ENCODE measurements around the gene FREM1. TPM values are rescaled to one million over a fixed set of nuclear protein-coding genes. Genes with fewer than 3 reads are reported as not detected.

The FREM1 gene
- total and polyA plus RNA-seq, 2 experiments from 2014 or later = 9.2 to 54.4 TPM

DNA sequence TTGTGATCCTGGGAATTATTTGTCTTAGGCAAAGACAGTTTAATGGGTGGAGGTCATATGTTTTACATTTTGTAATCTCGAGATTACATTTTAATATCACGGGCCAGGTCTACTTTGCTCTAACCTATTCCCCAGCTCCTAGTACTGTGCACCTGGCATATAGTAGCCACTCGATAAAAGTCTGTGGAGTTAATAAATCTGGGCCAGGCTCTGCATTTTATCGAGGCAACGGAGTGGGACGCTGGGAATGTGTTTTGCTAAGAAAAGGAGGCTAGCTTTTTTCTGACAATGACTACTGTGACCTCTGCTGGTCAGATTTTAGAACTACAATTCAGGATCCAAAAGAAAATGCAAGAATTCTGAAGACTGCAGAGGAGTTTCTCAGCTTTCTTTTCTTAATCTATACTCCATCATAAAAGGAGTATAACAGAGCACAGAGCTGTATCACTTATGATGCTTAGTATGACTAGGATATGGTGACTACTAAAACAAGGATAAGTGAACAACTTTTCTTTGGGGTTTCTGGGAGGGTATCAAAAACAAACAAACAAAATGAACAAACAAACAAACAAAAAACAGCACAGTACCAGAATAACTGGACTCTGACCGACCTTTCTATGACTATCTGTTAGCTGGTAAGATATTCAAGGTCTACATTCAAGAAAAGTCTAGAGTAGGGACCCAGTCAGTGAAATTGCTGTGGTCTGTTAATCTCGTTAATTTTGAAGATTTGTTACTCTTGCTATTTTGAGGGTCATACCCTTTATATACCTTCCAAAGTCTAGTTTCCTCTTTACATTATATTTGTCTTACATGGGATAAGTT lies 141.6 kb downstream of the FREM1 start:
- no peaks in the 10 kb centered on the region for H3K27me3 ChIP-seq
- TF ChIP-seq, protein P1, sequence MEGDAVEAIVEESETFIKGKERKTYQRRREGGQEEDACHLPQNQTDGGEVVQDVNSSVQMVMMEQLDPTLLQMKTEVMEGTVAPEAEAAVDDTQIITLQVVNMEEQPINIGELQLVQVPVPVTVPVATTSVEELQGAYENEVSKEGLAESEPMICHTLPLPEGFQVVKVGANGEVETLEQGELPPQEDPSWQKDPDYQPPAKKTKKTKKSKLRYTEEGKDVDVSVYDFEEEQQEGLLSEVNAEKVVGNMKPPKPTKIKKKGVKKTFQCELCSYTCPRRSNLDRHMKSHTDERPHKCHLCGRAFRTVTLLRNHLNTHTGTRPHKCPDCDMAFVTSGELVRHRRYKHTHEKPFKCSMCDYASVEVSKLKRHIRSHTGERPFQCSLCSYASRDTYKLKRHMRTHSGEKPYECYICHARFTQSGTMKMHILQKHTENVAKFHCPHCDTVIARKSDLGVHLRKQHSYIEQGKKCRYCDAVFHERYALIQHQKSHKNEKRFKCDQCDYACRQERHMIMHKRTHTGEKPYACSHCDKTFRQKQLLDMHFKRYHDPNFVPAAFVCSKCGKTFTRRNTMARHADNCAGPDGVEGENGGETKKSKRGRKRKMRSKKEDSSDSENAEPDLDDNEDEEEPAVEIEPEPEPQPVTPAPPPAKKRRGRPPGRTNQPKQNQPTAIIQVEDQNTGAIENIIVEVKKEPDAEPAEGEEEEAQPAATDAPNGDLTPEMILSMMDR (IDR thresholded peaks at IDR 0.05; ENCODE audit: low read depth, low read length) = peak; percentile 67
- no peak overlapping the region for H3K27ac ChIP-seq
- no peaks in the 10 kb centered on the region for H3K36me3 ChIP-seq
- peaks cover 7% of the 10 kb centered on the region for H3K4me1 ChIP-seq (ENCODE audit: low read depth)
- peak; percentile 59 to 76 for DNase-seq (ENCODE audit: low read depth in 1 of 2, low spot score in 1 of 2)
- no peaks in the 10 kb centered on the region for H3K9me3 ChIP-seq (ENCODE audit: low read depth)
- no peak overlapping the region for H3K4me3 ChIP-seq

DNA sequence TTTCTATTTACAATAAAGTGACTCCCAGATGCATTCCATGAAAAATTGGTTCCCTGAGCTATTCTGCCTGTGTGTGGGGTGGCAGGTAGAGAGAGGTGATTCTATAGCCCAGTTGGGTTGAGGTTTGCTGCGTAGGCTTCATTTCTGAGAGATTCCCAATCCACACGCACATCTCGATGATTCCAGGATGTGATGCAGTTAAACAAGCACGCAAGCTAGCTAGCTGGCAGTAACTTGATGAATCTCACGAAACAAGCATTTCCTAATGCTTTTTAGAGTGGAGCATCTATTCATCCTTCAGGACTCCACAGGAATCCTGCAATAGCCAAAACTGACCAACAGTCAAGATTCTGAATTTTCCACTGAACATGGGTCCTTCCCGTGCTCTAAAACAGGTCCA lies 143.9 kb downstream of the FREM1 start:
- H3K27ac ChIP-seq = no peak overlapping the region
- DNase-seq (ENCODE audit: low read depth in 1 of 2, low spot score in 1 of 2) = no peak

DNA sequence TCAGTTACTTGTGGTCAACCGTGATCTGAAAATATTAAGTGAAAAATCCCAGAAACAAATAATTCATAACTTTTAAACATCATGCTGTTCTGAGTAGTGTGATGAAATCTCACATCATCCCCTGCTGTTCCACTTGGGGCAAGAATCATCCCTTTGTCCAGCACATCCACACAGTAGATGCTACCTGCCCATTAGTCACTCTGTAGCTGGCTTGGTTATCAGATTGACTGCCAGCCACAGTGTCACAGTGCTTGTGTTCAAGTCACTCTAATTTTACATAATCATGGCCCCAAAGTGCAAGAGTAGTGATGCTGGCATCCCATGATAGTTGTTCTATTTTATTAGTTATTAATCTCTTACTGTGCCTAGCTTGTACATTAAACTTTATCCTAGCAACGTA lies 148.6 kb downstream of the FREM1 start:
- TF ChIP-seq, protein P1 (IDR thresholded peaks at IDR 0.05; ENCODE audit: low read depth, low read length) = no peak
- Histone ChIP-seq H3K27me3 (no peaks in the 10 kb centered on the region), H3K27ac (no peak overlapping the region), H3K4me1 (ENCODE audit: low read depth) (peaks cover 13% of the 10 kb centered on the region), H3K4me3 (no peak overlapping the region), H3K9me3 (ENCODE audit: low read depth) (no peaks in the 10 kb centered on the region), H3K36me3 (no peaks in the 10 kb centered on the region)
- DNase-seq (ENCODE audit: low read depth in 1 of 2, low spot score in 1 of 2) = no peak

More for the DNA sequence above, 143.9 kb downstream of the FREM1 start:
- no peaks in the 10 kb centered on the region for H3K36me3 ChIP-seq
- H3K4me1 ChIP-seq (ENCODE audit: low read depth) = peaks cover 7% of the 10 kb centered on the region
- H3K27me3 ChIP-seq = no peaks in the 10 kb centered on the region
- no peak overlapping the region for H3K4me3 ChIP-seq
- H3K9me3 ChIP-seq (ENCODE audit: low read depth) = no peaks in the 10 kb centered on the region
- TF ChIP-seq, protein P1 (IDR thresholded peaks at IDR 0.05; ENCODE audit: low read depth, low read length) = no peak

DNA sequence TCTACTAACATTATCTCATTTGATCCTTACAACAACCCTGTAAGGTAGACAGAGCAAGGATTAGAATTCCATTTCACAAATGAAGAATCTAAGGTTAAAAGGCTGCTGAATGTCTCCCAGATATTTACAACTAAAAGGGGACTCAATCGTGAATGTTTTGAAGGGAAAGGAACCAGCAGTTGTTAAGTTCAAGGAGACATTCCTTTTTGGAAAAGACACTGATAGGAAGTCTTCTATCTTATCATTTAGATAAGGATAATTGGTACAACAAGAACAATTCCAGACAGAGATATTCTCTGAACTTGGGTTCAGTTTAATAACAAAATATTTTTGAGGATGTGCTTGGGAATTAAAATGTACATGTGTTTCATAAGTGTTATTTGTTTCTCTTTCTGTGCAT lies 150.2 kb downstream of the FREM1 start:
- no peak for DNase-seq (ENCODE audit: low read depth in 1 of 2, low spot score in 1 of 2)
- no peaks in the 10 kb centered on the region for H3K9me3 ChIP-seq (ENCODE audit: low read depth)
- no peak overlapping the region for H3K27ac ChIP-seq
- H3K4me1 ChIP-seq (ENCODE audit: low read depth) = peaks cover 13% of the 10 kb centered on the region
- H3K27me3 ChIP-seq = no peaks in the 10 kb centered on the region
- no peak overlapping the region for H3K4me3 ChIP-seq
- no peaks in the 10 kb centered on the region for H3K36me3 ChIP-seq
- TF ChIP-seq, protein P1 (IDR thresholded peaks at IDR 0.05; ENCODE audit: low read depth, low read length) = no peak

DNA sequence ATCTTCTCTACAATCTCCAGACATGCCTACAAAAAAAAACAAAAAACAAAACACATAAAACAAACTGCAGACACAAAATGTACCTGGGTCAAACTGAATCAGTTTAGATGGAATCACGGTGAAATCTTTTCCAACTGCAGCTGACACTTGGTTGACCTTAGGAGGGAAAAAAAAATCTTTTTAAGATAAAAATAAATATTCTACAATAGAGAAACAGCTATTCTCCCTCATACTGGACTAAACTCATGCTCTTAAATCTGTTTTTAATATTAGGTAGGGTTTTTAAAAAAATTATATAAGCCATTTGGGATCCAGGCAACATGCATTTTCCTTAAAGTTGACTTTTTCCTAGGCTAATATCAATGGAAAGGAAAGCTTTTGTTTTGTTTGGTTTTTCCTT lies 153.9 kb downstream of the FREM1 start:
- Histone ChIP-seq H3K27me3 (no peaks in the 10 kb centered on the region), H3K4me3 (no peak overlapping the region), H3K36me3 (no peaks in the 10 kb centered on the region), H3K27ac (no peak overlapping the region), H3K4me1 (ENCODE audit: low read depth) (peaks cover 18% of the 10 kb centered on the region), H3K9me3 (ENCODE audit: low read depth) (no peaks in the 10 kb centered on the region)
- DNase-seq (ENCODE audit: low read depth in 1 of 2, low spot score in 1 of 2) = no peak
- TF ChIP-seq, protein P1 (IDR thresholded peaks at IDR 0.05; ENCODE audit: low read depth, low read length) = no peak

Data from cardiac muscle cell (in vitro differentiated cells and primary cell).